ENCODE data around the gene PLEKHD1.

The PLEKHD1 gene

DNA sequence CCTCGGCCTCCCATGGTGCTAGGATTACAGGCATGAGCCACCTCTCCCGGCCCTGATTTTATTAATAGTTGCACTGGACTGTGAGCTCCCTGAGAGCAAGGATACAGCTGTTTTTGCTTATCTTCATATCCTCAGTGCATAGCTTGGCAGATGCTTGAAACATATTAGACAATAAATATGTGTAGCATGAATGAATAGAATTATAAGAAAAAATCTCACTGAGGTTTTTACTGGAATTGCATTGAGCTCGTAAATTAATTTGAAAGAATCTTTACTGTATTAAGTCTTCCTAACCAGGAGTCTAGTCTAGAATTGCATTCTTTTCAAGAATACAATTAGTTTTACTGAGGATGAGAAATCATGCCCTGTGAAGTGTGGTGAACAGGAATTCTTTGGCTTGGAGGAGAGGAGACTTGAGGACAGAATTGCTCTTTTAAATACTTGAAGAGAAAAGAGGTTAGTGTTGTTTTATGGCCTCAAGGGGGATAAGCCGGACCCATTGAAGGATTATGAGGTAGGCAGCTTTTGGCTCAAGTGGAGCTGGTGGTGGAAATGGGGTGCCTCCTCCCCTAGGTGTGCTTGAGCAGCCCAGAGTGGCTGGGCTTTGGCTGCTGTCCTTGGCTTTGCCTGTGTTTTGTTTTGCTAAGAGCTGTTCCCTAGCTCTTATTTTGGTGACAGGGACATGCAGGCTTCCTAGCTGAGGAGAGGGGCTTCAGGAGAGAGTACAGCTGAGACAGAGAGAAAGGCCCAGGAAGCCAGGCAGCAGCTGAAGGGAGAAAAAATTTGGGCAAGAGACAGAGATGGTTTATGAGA is 34.0 kb downstream of the PLEKHD1 start:
- H3K27me3 Mint-ChIP-seq = peaks cover 37 to 56% of the 10 kb centered on the region in 2 donors
- H3K4me3 Mint-ChIP-seq = no peak overlapping the region
- H3K27ac Mint-ChIP-seq = no peak overlapping the region
- H3K36me3 Mint-ChIP-seq = peaks cover 0 to 4% of the 10 kb centered on the region in 2 donors
- no peak for DNase-seq
- H3K4me1 Mint-ChIP-seq = no peaks in the 10 kb centered on the region
- no peak for ATAC-seq (replicated peaks)
- H3K9me3 Mint-ChIP-seq = peaks cover 0 to 1% of the 10 kb centered on the region in 2 donors

DNA sequence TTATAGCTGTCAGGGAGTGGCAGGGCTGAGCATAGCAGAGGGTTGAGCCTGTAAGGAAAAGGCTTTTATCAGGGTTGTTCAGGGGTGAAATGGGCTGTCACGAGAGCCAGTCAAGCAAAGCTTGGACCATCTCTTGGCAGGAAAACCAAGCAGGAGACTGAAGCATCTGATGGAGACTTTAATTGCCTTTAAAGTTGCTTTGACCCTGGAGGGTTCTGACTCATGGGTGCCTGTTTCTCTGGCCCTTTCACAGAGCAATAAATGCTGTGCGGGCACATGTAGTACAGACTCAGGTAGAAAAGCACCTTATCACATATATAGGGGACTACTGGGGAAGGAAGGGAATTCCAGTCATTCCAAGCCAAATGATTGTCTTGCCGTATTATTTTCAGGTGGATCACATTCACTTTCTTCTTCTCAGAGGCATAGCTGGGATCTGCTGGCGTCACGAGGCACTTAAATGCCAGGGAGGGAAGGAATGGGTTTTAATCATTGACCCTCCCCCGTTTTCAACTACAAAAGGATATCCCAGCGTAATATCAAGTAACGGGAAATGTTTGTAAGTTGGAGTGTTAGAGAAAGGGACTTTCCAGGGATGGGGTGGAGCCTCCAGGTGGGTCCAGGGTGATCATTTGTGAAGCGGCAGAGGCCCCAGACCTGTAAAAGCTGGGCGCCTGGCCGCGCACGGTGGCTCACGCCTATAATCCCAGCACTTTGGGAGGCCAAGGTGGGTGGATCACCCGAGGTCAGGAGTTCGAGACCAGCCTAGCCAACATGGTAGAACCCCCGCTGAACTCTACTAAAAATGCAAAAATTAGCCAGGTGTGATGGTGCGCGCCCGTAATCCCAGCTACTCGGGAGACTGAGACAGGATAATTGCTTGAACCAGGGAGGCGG is 34.9 kb downstream of the PLEKHD1 start:
- H3K27ac Mint-ChIP-seq = no peak overlapping the region
- peaks cover 0 to 4% of the 10 kb centered on the region in 2 donors for H3K36me3 Mint-ChIP-seq
- H3K4me3 Mint-ChIP-seq = no peak overlapping the region
- peaks cover 0 to 1% of the 10 kb centered on the region in 2 donors for H3K9me3 Mint-ChIP-seq
- peaks cover 32 to 46% of the 10 kb centered on the region in 2 donors for H3K27me3 Mint-ChIP-seq
- no peaks in the 10 kb centered on the region for H3K4me1 Mint-ChIP-seq
- no peak for ATAC-seq (replicated peaks)
- no peak for DNase-seq

DNA sequence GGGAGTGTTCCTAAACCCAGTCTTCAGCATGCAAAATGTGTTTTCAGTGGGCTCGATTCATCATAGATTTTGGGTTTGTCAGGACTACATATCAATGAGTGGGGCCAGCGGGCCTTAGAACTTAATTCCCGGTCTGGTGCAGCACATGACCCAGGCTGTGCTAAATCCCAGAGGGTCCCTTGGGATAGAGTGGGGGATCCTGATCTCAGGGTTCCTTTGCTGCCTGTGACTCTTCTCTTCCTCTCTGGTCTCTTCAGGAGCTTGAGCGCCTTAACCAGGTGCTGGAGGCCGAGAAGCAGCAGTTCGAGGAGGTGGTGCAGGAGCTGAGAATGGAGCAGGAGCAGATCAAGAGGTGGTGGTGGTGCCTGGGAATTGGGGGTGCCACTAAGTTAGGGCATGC is 37.5 kb downstream of the PLEKHD1 start:
- Mint-ChIP-seq H3K27ac (no peak overlapping the region), H3K4me3 (no peak overlapping the region), H3K27me3 (peaks cover 19 to 46% of the 10 kb centered on the region in 2 donors), H3K4me1 (no peaks in the 10 kb centered on the region), H3K9me3 (no peaks in the 10 kb centered on the region), H3K36me3 (no peaks in the 10 kb centered on the region)
- no peak for ATAC-seq (replicated peaks)
- DNase-seq = no peak

GRCh38 chr14:69525896-69526295 is 41.4 kb downstream of the PLEKHD1 start:
- ATAC-seq (replicated peaks) (no peak), DNase-seq (no peak)
- H3K27ac Mint-ChIP-seq = no peak overlapping the region
- no peaks in the 10 kb centered on the region for H3K9me3 Mint-ChIP-seq
- no peaks in the 10 kb centered on the region for H3K4me1 Mint-ChIP-seq
- H3K4me3 Mint-ChIP-seq = no peak overlapping the region
- H3K27me3 Mint-ChIP-seq = peaks cover 21 to 29% of the 10 kb centered on the region in 2 donors
- H3K36me3 Mint-ChIP-seq = no peaks in the 10 kb centered on the region

- no peak for DNase-seq
- Mint-ChIP-seq H3K9me3 (no peaks in the 10 kb centered on the region), H3K4me1 (no peaks in the 10 kb centered on the region), H3K27me3 (peaks cover 13 to 29% of the 10 kb centered on the region in 2 donors), H3K27ac (no peak overlapping the region), H3K4me3 (no peak overlapping the region), H3K36me3 (no peaks in the 10 kb centered on the region)
- ATAC-seq (replicated peaks) = no peak
These were observed 43.1 kb downstream of the PLEKHD1 start for GRCh38 chr14:69527635-69528034.

GRCh38 chr14:69528143-69528542 is 43.6 kb downstream of the PLEKHD1 start:
- Mint-ChIP-seq H3K36me3 (no peaks in the 10 kb centered on the region), H3K27ac (no peak overlapping the region)

GRCh38 chr14:69528930-69529329 is 44.4 kb downstream of the PLEKHD1 start:
- DNase-seq = no peak
- Mint-ChIP-seq H3K27ac (no peak overlapping the region), H3K36me3 (no peaks in the 10 kb centered on the region), H3K4me3 (no peak overlapping the region), H3K9me3 (no peaks in the 10 kb centered on the region), H3K4me1 (no peaks in the 10 kb centered on the region), H3K27me3 (peaks cover 22 to 37% of the 10 kb centered on the region in 2 donors)
- ATAC-seq (replicated peaks) = no peak

More at GRCh38 chr14:69528143-69528542, 43.6 kb downstream of the PLEKHD1 start:
- Mint-ChIP-seq H3K4me1 (no peaks in the 10 kb centered on the region), H3K27me3 (peaks cover 17 to 32% of the 10 kb centered on the region in 2 donors), H3K4me3 (no peak overlapping the region), H3K9me3 (no peaks in the 10 kb centered on the region)
- ATAC-seq (replicated peaks) = no peak
- DNase-seq = no peak

DNA sequence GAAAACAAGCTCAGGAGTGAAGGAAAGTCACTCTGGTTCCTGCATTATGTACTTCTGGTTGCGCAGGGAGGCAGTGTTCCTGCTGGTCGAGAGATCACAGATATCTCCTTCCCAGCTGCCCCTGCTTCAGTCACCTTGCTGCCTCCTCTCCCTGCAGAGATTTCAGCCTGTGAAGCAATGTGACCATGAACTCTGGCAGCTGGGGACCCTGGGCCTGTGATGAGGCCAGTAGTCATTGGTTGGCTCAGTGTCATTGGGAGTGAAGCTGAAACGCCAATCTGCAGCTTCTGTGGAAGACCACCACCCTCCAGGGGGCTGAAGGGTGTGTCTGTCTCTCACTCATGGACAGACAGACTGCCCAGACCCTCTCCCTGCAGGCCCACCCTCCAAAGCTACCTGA is 45.0 kb downstream of the PLEKHD1 start:
- no peak overlapping the region for H3K4me3 Mint-ChIP-seq
- no peak for DNase-seq
- H3K9me3 Mint-ChIP-seq = no peaks in the 10 kb centered on the region
- H3K27ac Mint-ChIP-seq = no peak overlapping the region
- H3K4me1 Mint-ChIP-seq = no peaks in the 10 kb centered on the region
- ATAC-seq (replicated peaks) = no peak
- H3K36me3 Mint-ChIP-seq = no peaks in the 10 kb centered on the region
- peaks cover 22 to 39% of the 10 kb centered on the region in 2 donors for H3K27me3 Mint-ChIP-seq

GRCh38 chr14:69530095-69530494 is 45.6 kb downstream of the PLEKHD1 start:
- peaks cover 27 to 44% of the 10 kb centered on the region in 2 donors for H3K27me3 Mint-ChIP-seq
- no peaks in the 10 kb centered on the region for H3K4me1 Mint-ChIP-seq
- no peak for DNase-seq
- ATAC-seq (replicated peaks) = no peak
- H3K27ac Mint-ChIP-seq = no peak overlapping the region
- H3K9me3 Mint-ChIP-seq = no peaks in the 10 kb centered on the region
- no peak overlapping the region for H3K4me3 Mint-ChIP-seq
- H3K36me3 Mint-ChIP-seq = no peaks in the 10 kb centered on the region

DNA sequence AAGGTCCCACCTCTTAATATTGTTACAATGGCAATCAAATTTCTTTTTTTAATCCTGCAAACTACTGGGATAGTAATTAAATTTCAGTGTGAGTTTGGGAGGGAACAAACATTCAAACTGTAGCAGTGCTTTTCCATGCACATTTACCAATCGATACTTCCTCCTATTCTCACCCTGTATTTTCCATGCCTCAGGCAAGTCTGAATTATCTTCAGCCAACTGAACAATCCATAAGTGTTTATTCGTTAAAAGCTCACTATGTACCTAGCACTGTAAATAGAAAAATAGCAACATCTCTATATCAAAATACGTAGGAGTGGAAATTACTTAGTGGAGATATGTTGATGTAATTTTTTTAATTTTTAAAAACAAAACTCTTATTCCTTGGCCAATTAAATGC is 46.6 kb downstream of the PLEKHD1 start:
- peaks cover 36 to 55% of the 10 kb centered on the region in 2 donors for H3K27me3 Mint-ChIP-seq
- no peaks in the 10 kb centered on the region for H3K4me1 Mint-ChIP-seq
- H3K36me3 Mint-ChIP-seq = no peaks in the 10 kb centered on the region
- no peak for DNase-seq
- H3K4me3 Mint-ChIP-seq = no peak overlapping the region
- no peak for ATAC-seq (replicated peaks)
- H3K9me3 Mint-ChIP-seq = no peaks in the 10 kb centered on the region
- no peak overlapping the region for H3K27ac Mint-ChIP-seq

DNA sequence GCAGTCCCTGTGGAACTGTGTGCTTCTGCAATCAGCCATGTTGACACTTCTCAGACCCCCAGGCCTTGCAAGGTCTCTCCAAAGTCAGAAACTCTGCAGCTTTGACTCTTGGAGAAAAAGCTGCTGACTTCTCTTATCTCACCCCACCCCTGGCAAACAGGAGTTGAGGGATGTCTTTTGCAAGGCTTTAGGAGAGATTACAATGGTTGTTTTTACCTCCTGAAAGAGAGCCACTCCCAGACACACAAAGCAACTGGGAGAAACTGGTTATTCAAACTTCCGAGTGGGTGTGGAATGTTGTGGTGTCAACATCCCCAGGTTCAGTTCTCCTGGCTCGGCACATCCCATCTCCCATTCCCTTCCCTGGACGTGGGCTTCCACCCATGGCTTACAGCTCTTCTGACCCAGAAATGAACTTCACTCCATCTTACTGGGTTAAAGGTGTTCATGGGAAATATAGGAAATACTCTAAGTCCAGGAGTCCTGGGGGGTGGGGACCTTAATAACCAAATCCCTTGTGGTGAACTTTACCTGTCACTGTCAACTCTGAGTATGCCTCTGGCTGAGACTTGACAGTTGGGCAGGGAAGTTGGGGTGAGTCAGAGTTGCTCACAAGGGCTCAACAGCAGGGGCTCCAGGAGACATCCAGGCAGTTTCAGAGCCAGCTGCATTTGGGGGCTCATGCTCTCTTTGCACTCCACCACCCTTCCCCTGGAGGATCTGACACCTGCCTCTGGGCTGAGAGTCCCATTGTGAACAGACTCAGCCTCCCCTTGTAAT is 48.2 kb downstream of the PLEKHD1 start:
- Mint-ChIP-seq H3K27me3 (peaks cover 42 to 49% of the 10 kb centered on the region in 2 donors), H3K27ac (no peak overlapping the region)
- no peak for ATAC-seq (replicated peaks)

DNA sequence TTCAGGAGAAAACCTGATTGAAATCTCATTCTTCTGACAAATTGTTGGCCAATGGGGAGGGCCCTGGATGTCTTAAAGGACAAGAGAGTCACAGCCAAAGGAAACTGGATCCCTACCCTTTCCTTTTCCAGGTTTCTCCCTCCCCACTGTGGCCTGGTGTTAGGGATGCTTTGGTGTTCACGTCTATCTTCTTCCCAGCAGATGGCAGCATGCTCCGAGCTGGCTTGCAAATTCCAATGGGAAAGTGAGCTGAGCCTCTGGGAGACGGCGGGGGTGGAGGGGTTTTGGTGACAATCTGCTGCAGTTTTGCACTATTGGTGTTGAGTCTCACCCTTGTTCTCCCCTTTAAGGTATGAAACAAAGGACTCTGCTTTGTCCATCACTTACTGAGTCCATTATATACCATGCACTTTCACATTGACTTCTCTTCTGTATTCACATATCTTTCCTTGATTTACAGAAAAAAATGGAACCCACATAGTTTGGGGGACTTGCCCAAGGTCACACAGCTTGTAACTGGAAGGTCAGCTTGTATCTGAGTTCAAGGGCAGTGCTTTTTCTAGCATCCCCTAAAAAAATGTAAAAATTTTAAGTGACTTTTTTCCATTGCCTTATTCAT is 50.8 kb downstream of the PLEKHD1 start:
- peaks cover 43 to 52% of the 10 kb centered on the region in 2 donors for H3K27me3 Mint-ChIP-seq
- H3K27ac Mint-ChIP-seq = no peak overlapping the region

More for the DNA sequence above, 48.2 kb downstream of the PLEKHD1 start:
- Mint-ChIP-seq H3K36me3 (no peaks in the 10 kb centered on the region), H3K9me3 (no peaks in the 10 kb centered on the region), H3K4me3 (no peak overlapping the region), H3K4me1 (no peaks in the 10 kb centered on the region)
- no peak for DNase-seq

GRCh38 chr14:69536971-69537370 is 52.4 kb downstream of the PLEKHD1 start:
- H3K27ac Mint-ChIP-seq = no peak overlapping the region
- H3K36me3 Mint-ChIP-seq = no peaks in the 10 kb centered on the region
- H3K4me1 Mint-ChIP-seq = no peaks in the 10 kb centered on the region
- no peak for DNase-seq
- peaks cover 43 to 50% of the 10 kb centered on the region in 2 donors for H3K27me3 Mint-ChIP-seq
- no peak overlapping the region for H3K4me3 Mint-ChIP-seq
- ATAC-seq (replicated peaks) = no peak
- H3K9me3 Mint-ChIP-seq = no peaks in the 10 kb centered on the region

More for the DNA sequence above, 50.8 kb downstream of the PLEKHD1 start:
- no peaks in the 10 kb centered on the region for H3K9me3 Mint-ChIP-seq
- no peak for ATAC-seq (replicated peaks)
- no peak overlapping the region for H3K4me3 Mint-ChIP-seq
- H3K4me1 Mint-ChIP-seq = no peaks in the 10 kb centered on the region
- no peaks in the 10 kb centered on the region for H3K36me3 Mint-ChIP-seq
- no peak for DNase-seq

DNA sequence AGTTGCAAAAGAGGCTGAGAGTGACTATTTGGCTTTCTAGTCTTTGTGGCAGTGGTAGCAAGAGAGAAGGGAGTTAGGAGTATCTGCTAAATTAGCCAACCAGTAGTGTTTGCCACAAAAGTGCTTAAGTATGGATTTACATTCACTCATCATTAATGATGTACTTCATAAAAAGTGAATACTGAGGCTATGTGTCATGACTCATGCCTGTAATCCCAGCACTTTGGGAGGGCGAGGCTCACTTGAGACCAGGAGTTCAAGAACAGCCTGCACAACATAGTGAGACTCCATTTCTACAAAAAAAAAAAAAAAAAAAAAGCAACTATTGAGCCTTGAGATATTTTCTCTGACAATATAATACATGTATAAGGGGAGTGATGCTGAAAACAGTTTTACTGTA is 53.4 kb downstream of the PLEKHD1 start:
- peaks cover 42 to 53% of the 10 kb centered on the region in 2 donors for H3K27me3 Mint-ChIP-seq
- no peaks in the 10 kb centered on the region for H3K36me3 Mint-ChIP-seq
- no peak overlapping the region for H3K4me3 Mint-ChIP-seq
- no peak for DNase-seq
- no peak for ATAC-seq (replicated peaks)
- no peak overlapping the region for H3K27ac Mint-ChIP-seq
- H3K9me3 Mint-ChIP-seq = no peaks in the 10 kb centered on the region
- no peaks in the 10 kb centered on the region for H3K4me1 Mint-ChIP-seq

All from stimulated activated naive B cell treated with anti-CD40 and anti-IgM and Interleukin-4, amounts not matched to agents 10 μg/mL and 1 μg/mL and 100 μg/mL, for 72 hours (primary cell).